GM12864 (cell line): ENCODE measurements around the gene KRTAP2-2.
"Not testable (repeated sequence)": the region's sequence is repeated elsewhere in the genome, so short reads cannot be mapped to it uniquely, and the experiment has no call there.

Source experiments
- DNase-seq: peaks from one replicate; pipeline ENCODE4 v3.0.0-alpha.2; 2011; ENCODE audit warnings: low read depth
- H3K4me3 ChIP-seq: 2 replicates; pipeline ENCODE4 v1.5.1; 2011; ENCODE audit warnings: mild to moderate bottlenecking, low read depth, low read length, control low read depth
- TF ChIP-seq, protein P1 (sequence below): IDR thresholded peaks from 2 replicates; pipeline ENCODE4 v1.5.1; 2011; ENCODE audit warnings: low read depth, mild to moderate bottlenecking, moderate library complexity, low read length, control low read depth, inconsistent platforms; ENCODE audit errors: missing control alignments

Gene KRTAP2-2

DNA sequence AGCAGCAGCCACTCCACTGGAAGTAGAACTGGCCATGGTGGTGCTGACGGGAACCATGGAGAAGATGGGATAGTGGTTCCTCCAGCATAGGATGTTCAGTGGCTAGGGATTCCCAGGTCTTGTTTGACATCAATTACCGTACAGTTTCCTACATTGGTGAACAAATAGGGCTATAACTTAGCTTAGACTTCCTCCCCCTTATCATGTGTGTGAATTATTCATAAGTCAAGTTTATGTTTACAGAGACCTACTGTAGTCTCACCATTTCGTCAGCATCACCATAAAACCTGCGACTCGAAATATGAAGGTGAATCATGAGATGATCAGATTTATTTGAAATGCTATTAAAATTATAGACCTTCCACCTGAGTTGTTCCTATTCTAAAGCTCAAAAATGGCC, 3.7 kb upstream of the KRTAP2-2 start:
- H3K4me3 ChIP-seq: no peak overlapping the region
- no peak for DNase-seq
- TF ChIP-seq, protein P1, sequence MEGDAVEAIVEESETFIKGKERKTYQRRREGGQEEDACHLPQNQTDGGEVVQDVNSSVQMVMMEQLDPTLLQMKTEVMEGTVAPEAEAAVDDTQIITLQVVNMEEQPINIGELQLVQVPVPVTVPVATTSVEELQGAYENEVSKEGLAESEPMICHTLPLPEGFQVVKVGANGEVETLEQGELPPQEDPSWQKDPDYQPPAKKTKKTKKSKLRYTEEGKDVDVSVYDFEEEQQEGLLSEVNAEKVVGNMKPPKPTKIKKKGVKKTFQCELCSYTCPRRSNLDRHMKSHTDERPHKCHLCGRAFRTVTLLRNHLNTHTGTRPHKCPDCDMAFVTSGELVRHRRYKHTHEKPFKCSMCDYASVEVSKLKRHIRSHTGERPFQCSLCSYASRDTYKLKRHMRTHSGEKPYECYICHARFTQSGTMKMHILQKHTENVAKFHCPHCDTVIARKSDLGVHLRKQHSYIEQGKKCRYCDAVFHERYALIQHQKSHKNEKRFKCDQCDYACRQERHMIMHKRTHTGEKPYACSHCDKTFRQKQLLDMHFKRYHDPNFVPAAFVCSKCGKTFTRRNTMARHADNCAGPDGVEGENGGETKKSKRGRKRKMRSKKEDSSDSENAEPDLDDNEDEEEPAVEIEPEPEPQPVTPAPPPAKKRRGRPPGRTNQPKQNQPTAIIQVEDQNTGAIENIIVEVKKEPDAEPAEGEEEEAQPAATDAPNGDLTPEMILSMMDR: no peak

- TF ChIP-seq, protein P1: no peak
- H3K4me3 ChIP-seq: no peak overlapping the region
- DNase-seq: no peak
Measured at GRCh38 chr17:41057547-41057946, 2.5 kb upstream of the KRTAP2-2 start.

DNA sequence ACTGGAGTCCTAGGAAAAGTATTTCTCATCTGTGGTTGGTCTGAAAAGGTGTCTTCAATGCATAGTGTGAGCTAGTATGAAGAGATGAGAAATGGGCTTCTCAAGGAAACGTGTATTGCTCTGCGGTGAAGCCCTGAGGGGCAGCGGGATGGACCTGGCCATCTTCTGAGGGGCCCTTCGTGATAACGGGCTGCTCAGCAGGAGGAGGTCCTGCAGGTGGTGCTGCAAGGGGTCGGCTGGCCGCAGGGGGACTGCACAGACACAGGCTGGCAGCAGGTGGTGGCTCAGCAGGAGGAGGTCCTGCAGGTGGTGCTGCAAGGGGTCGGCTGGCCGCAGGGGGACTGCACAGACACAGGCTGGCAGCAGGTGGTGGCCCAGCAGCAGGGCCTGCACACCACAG, 474 bp downstream of the KRTAP2-2 start:
- H3K4me3 ChIP-seq, DNase-seq: not testable (repeated sequence)

- TF ChIP-seq, protein P1: no peak
Measured at GRCh38 chr17:41054025-41054424, 1.0 kb downstream of the KRTAP2-2 start.

GRCh38 chr17:41052566-41052965, 2.5 kb downstream of the KRTAP2-2 start:
- DNase-seq: no peak
- TF ChIP-seq, protein P1: no peak
- no peak overlapping the region for H3K4me3 ChIP-seq

More at GRCh38 chr17:41054025-41054424, 1.0 kb downstream of the KRTAP2-2 start:
- H3K4me3 ChIP-seq: no peak overlapping the region
- DNase-seq: no peak

DNA sequence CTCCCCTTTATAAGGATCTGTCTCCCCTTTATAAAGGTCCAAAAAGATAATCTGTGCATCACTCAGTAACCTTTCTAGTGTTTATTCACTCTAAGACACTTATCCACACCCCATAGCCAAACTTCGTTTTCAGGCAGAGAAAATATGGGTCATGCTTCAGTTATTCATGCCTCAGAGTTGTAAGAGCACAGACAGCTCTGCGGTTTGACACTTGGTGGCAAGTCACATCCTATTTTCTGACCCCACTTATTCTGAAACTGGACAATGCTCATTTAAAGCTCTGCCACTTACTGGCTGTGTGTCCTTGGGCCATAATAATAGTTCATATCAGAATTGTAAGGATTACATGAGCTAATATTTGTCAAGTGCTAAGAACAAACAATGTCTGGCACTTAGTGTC, 5.9 kb downstream of the KRTAP2-2 start:
- TF ChIP-seq, protein P1: no peak
- no peak overlapping the region for H3K4me3 ChIP-seq
- no peak for DNase-seq

GRCh38 chr17:41048441-41048840, 6.6 kb downstream of the KRTAP2-2 start:
- no peak overlapping the region for H3K4me3 ChIP-seq
- TF ChIP-seq, protein P1: no peak

DNA sequence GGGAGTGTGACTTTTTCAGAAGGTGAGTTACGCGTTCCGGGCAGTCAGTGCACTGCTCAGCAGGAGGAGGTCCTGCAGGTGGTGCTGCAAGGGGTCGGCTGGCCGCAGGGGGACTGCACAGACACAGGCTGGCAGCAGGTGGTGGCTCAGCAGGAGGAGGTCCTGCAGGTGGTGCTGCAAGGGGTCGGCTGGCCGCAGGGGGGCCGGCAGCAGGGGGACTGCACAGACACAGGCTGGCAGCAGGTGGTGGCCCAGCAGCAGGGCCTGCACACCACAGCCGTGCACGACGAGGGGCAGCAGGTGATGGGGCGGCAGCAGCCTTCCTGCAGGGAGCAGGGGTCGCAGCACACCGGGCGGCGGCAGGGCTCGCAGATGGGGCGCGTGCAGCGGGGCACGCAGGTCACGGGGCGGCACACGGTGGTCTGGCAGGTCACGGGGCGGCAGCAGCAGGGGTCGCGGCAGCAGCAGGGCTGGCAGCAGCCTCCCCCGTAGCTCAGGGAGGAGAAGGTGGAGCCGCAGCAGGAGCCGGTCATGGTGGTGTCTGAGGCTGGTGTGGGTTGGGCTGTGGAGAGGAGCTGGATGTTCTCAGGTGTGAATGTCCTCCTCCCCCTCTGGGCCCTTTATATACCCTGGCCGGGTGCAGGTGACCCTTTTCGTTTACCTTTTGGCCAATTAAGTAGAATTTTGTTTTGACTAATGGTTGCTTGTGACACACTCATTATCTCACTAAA, 8.1 kb downstream of the KRTAP2-2 start, which contains the start of gene KRTAP2-1:
Gene KRTAP2-1, minus strand, starts transcription at position 582 of the 731 bp plus-strand sequence. Its CDS starts 49 bp downstream, at position 533.
- not testable (repeated sequence) for H3K4me3 ChIP-seq, DNase-seq

More at GRCh38 chr17:41048441-41048840, 6.6 kb downstream of the KRTAP2-2 start:
- DNase-seq: no peak
